Stimulated activated CD4-positive, alpha-beta T cell treated with anti-CD3 and anti-CD28 coated beads, Interleukin-12 subunit alpha, Interleukin-12 subunit beta, amount 100 ng/mL, for 4 hours (primary cell): ENCODE data around the gene P2RY11.

Experiments
- DNase-seq: peaks from one replicate; pipeline ENCODE4 v3.0.0-alpha.2; 2020

Gene P2RY11

GRCh38 chr19:10113964-10114650, 2.6 kb downstream of the P2RY11 start:
- DNase-seq, result peak; percentile 30

GRCh38 chr19:10114651-10115391, 3.3 kb downstream of the P2RY11 start:
- peak; percentile 37 for DNase-seq

- DNase-seq, result no peak
These were observed 4.0 kb downstream of the P2RY11 start for GRCh38 chr19:10115392-10116084.

GRCh38 chr19:10116085-10116865, 4.8 kb downstream of the P2RY11 start:
- no peak for DNase-seq

- DNase-seq, result no peak
These were observed 5.5 kb downstream of the P2RY11 start for GRCh38 chr19:10116866-10117616.

GRCh38 chr19:10118960-10119359, 7.5 kb downstream of the P2RY11 start:
- no peak for DNase-seq

- DNase-seq, result no peak
These were observed 9.2 kb downstream of the P2RY11 start for GRCh38 chr19:10120538-10121189.

GRCh38 chr19:10122045-10122444, 10.6 kb downstream of the P2RY11 start:
- no peak for DNase-seq

- no peak for DNase-seq
These were observed 12.9 kb downstream of the P2RY11 start for GRCh38 chr19:10124429-10124828.

GRCh38 chr19:10126213-10126639, 14.7 kb downstream of the P2RY11 start:
- DNase-seq, result no peak

GRCh38 chr19:10132905-10133304, 21.4 kb downstream of the P2RY11 start:
- DNase-seq, result no peak

- no peak for DNase-seq
These were observed 22.1 kb downstream of the P2RY11 start for GRCh38 chr19:10133596-10133995.

GRCh38 chr19:10134040-10134439, 22.5 kb downstream of the P2RY11 start:
- DNase-seq, result no peak

- DNase-seq, result no peak
These were observed 24.2 kb downstream of the P2RY11 start for GRCh38 chr19:10135551-10136334.

- DNase-seq, result no peak
These were observed 25.4 kb downstream of the P2RY11 start for GRCh38 chr19:10136936-10137335.

- DNase-seq, result no peak
These were observed 26.5 kb downstream of the P2RY11 start for GRCh38 chr19:10137751-10138682.

- no peak for DNase-seq
These were observed 27.6 kb downstream of the P2RY11 start for GRCh38 chr19:10138879-10139795.

GRCh38 chr19:10139952-10140351, 28.5 kb downstream of the P2RY11 start:
- no peak for DNase-seq

- DNase-seq, result no peak
These were observed 30.0 kb downstream of the P2RY11 start for GRCh38 chr19:10141479-10141878.
